DOHH2 (cell line): ENCODE data around the gene COL18A1.

Source experiments
- H3F3A ChIP-seq: fragments of 200-600 bp; sonication (generic), shearing (Covaris generic); 2 replicates; pipeline ENCODE4 v1.6.0; 2016; ENCODE audit warnings: antibody characterized with exemption, mild to moderate bottlenecking; ENCODE audit not compliant: control insufficient read depth, insufficient read depth
- H3K27ac ChIP-seq: fragments of 200-600 bp; sonication (generic); 2 replicates; pipeline ENCODE4 v1.5.1; 2014; ENCODE audit warnings: low read depth, mild to moderate bottlenecking, low read length, moderate library complexity
- H3K27me3 ChIP-seq: fragments of 200-600 bp; sonication (generic); 2 replicates; pipeline ENCODE4 v1.6.1; 2014; ENCODE audit warnings: mild to moderate bottlenecking, low read length, mixed read lengths; ENCODE audit not compliant: control insufficient read depth
- H3K36me3 ChIP-seq: fragments of 200-600 bp; sonication (generic); 2 replicates; pipeline ENCODE4 v1.6.1; 2014; ENCODE audit warnings: mild to moderate bottlenecking, low read length, moderate library complexity, mixed read lengths; ENCODE audit not compliant: control insufficient read depth
- H3K4me1 ChIP-seq: fragments of 200-600 bp; sonication (generic); 2 replicates; pipeline ENCODE4 v1.6.1; 2014; ENCODE audit warnings: mild to moderate bottlenecking, low read length, mixed read lengths; ENCODE audit not compliant: control insufficient read depth
- H3K4me2 ChIP-seq: fragments of 200-600 bp; sonication (generic); 2 replicates; pipeline ENCODE4 v1.6.0; 2014; ENCODE audit warnings: mild to moderate bottlenecking, low read length, moderate library complexity
- H3K4me3 ChIP-seq: fragments of 200-600 bp; sonication (generic); 2 replicates; pipeline ENCODE4 v1.5.1; 2014; ENCODE audit warnings: mild to moderate bottlenecking, low read length, mixed read lengths
- H3K79me2 ChIP-seq: fragments of 200-600 bp; sonication (generic); 2 replicates; pipeline ENCODE4 v1.6.1; 2014; ENCODE audit warnings: mild to moderate bottlenecking, low read length, mixed read lengths; ENCODE audit not compliant: control insufficient read depth
- H3K9me2 ChIP-seq: fragments of 200-600 bp; sonication (generic); replicated peaks from 2 replicates; pipeline ENCODE4 v1.6.1; 2014; ENCODE audit warnings: mild to moderate bottlenecking, low read length, mixed read lengths; ENCODE audit not compliant: control insufficient read depth
- H3K9me3 ChIP-seq: fragments of 200-600 bp; sonication (generic); 2 replicates; pipeline ENCODE4 v1.6.1; 2014; ENCODE audit warnings: antibody characterized with exemption, low read length, mixed read lengths; ENCODE audit not compliant: control insufficient read depth, insufficient read depth
- H4K20me1 ChIP-seq: fragments of 200-600 bp; sonication (generic); 2 replicates; pipeline ENCODE4 v1.6.0; 2014; ENCODE audit warnings: low read depth, mild to moderate bottlenecking, antibody characterized with exemption, low read length, moderate library complexity; ENCODE audit not compliant: control insufficient read depth, insufficient read depth
- EZH2phosphoT487 ChIP-seq: fragments of 200-600 bp; sonication (generic); IDR thresholded peaks from 2 replicates; pipeline ENCODE4 v1.6.1; 2017; ENCODE audit warnings: borderline replicate concordance, mild to moderate bottlenecking, antibody characterized with exemption, low read length, moderate library complexity, mixed read lengths
- TF ChIP-seq, protein P1 (sequence below): fragments of 200-600 bp; sonication (generic); IDR thresholded peaks from one replicate; pipeline ENCODE4 v1.5.1; 2014; ENCODE audit warnings: antibody characterized with exemption, mild to moderate bottlenecking, low read depth, low read length; ENCODE audit not compliant: poor library complexity, severe bottlenecking

COL18A1 gene

GRCh38 chr21:45551316-45551715 lies 146.4 kb downstream of the COL18A1 start:
- Histone ChIP-seq H3K79me2 (no peaks in the 10 kb centered on the region), H3K4me1 (peaks cover 36% of the 10 kb centered on the region), H3K27ac (no peak overlapping the region), H4K20me1 (peaks cover 18% of the 10 kb centered on the region), H3K4me3 (no peak overlapping the region), H3F3A (peaks cover 13% of the 10 kb centered on the region), H3K27me3 (peaks cover 58% of the 10 kb centered on the region), H3K4me2 (peak overlapping the region; percentile 40), H3K9me3 (no peaks in the 10 kb centered on the region; the same call in 1 of the 2 replicates), H3K36me3 (no peaks in the 10 kb centered on the region), H3K9me2 (no peaks in the 10 kb centered on the region)
- no peak for TF ChIP-seq EZH2phosphoT487
- TF ChIP-seq, protein P1, sequence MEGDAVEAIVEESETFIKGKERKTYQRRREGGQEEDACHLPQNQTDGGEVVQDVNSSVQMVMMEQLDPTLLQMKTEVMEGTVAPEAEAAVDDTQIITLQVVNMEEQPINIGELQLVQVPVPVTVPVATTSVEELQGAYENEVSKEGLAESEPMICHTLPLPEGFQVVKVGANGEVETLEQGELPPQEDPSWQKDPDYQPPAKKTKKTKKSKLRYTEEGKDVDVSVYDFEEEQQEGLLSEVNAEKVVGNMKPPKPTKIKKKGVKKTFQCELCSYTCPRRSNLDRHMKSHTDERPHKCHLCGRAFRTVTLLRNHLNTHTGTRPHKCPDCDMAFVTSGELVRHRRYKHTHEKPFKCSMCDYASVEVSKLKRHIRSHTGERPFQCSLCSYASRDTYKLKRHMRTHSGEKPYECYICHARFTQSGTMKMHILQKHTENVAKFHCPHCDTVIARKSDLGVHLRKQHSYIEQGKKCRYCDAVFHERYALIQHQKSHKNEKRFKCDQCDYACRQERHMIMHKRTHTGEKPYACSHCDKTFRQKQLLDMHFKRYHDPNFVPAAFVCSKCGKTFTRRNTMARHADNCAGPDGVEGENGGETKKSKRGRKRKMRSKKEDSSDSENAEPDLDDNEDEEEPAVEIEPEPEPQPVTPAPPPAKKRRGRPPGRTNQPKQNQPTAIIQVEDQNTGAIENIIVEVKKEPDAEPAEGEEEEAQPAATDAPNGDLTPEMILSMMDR, result no peak

- TF ChIP-seq EZH2phosphoT487, result no peak
- TF ChIP-seq, protein P1, result no peak
- Histone ChIP-seq H3K27me3 (peaks cover 50% of the 10 kb centered on the region), H3K4me1 (peaks cover 40% of the 10 kb centered on the region), H3F3A (peaks cover 9% of the 10 kb centered on the region), H3K4me3 (no peak overlapping the region), H4K20me1 (peaks cover 18% of the 10 kb centered on the region), H3K9me2 (no peaks in the 10 kb centered on the region), H3K9me3 (no peaks in the 10 kb centered on the region; the same call in 1 of the 2 replicates), H3K27ac (no peak overlapping the region), H3K79me2 (no peaks in the 10 kb centered on the region), H3K36me3 (no peaks in the 10 kb centered on the region), H3K4me2 (peak overlapping the region; percentile 40)
These were observed 147.1 kb downstream of the COL18A1 start for GRCh38 chr21:45551783-45552695.

GRCh38 chr21:45552696-45553391 lies 147.9 kb downstream of the COL18A1 start:
- Histone ChIP-seq H3K9me2 (no peaks in the 10 kb centered on the region), H3K4me3 (no peak overlapping the region), H3K27ac (no peak overlapping the region), H3K4me2 (no peak overlapping the region), H4K20me1 (peaks cover 18% of the 10 kb centered on the region), H3K79me2 (no peaks in the 10 kb centered on the region), H3K4me1 (peaks cover 40% of the 10 kb centered on the region), H3K36me3 (no peaks in the 10 kb centered on the region), H3K27me3 (peaks cover 42% of the 10 kb centered on the region), H3F3A (peaks cover 9% of the 10 kb centered on the region), H3K9me3 (no peaks in the 10 kb centered on the region; the same call in 1 of the 2 replicates)
- TF ChIP-seq, protein P1, result no peak
- no peak for TF ChIP-seq EZH2phosphoT487
